ENCODE data around the gene HOXC9.

The HOXC9 gene

DNA sequence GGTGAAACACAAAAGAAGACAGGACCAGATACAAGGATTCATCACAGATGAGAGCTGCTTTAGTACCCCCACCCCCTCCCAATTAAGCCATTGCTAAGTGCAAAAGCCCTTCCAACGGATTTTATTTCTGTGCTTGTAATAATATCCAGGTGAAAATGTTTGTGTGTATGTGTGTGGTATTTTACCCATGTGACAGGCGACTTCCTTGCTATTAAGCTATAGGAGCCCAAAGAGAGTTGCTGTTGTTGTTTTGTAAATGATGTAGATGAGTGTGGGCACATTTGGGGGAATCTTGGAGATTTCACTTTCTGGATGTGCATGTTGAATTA, 50.5 kb downstream of the HOXC9 start:
- no peak overlapping the region for H3K27ac ChIP-seq (ENCODE audit: low read depth, low read length, poor library complexity, severe bottlenecking)
- H4K20me1 ChIP-seq (ENCODE audit: insufficient read depth, low read length) = no peaks in the 10 kb centered on the region
- H3K4me2 ChIP-seq (ENCODE audit: low read length) = no peak overlapping the region
- no peak overlapping the region for H3K4me3 ChIP-seq (ENCODE audit: low read depth, low read length, poor library complexity, severe bottlenecking)
- H3K9ac ChIP-seq (ENCODE audit: low read length) = no peak overlapping the region
- no peaks in the 10 kb centered on the region for H3K9me3 ChIP-seq (ENCODE audit: low read length)
- H2AFZ ChIP-seq (ENCODE audit: low read length) = no peak overlapping the region
- H3K4me1 ChIP-seq (ENCODE audit: insufficient read depth, low read length, severe bottlenecking) = peaks cover 30% of the 10 kb centered on the region
- no peaks in the 10 kb centered on the region for H3K27me3 ChIP-seq (ENCODE audit: insufficient read depth, low read length)
- H3K9me2 ChIP-seq (ENCODE audit: low read depth, low read length) = no peaks in the 10 kb centered on the region
- no peaks in the 10 kb centered on the region for H3K36me3 ChIP-seq (ENCODE audit: insufficient read depth, low read length)
- no peak for TF ChIP-seq EZH2 (IDR thresholded peaks at IDR 0.05; ENCODE audit: borderline replicate concordance, low read length)
- TF ChIP-seq, protein P1, sequence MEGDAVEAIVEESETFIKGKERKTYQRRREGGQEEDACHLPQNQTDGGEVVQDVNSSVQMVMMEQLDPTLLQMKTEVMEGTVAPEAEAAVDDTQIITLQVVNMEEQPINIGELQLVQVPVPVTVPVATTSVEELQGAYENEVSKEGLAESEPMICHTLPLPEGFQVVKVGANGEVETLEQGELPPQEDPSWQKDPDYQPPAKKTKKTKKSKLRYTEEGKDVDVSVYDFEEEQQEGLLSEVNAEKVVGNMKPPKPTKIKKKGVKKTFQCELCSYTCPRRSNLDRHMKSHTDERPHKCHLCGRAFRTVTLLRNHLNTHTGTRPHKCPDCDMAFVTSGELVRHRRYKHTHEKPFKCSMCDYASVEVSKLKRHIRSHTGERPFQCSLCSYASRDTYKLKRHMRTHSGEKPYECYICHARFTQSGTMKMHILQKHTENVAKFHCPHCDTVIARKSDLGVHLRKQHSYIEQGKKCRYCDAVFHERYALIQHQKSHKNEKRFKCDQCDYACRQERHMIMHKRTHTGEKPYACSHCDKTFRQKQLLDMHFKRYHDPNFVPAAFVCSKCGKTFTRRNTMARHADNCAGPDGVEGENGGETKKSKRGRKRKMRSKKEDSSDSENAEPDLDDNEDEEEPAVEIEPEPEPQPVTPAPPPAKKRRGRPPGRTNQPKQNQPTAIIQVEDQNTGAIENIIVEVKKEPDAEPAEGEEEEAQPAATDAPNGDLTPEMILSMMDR (IDR thresholded peaks at IDR 0.05; ENCODE audit: low read length) = no peak
- H3K79me2 ChIP-seq (ENCODE audit: insufficient read depth, low read length) = no peaks in the 10 kb centered on the region
- H3F3A ChIP-seq (ENCODE audit: insufficient read depth, low read length) = no peaks in the 10 kb centered on the region

DNA sequence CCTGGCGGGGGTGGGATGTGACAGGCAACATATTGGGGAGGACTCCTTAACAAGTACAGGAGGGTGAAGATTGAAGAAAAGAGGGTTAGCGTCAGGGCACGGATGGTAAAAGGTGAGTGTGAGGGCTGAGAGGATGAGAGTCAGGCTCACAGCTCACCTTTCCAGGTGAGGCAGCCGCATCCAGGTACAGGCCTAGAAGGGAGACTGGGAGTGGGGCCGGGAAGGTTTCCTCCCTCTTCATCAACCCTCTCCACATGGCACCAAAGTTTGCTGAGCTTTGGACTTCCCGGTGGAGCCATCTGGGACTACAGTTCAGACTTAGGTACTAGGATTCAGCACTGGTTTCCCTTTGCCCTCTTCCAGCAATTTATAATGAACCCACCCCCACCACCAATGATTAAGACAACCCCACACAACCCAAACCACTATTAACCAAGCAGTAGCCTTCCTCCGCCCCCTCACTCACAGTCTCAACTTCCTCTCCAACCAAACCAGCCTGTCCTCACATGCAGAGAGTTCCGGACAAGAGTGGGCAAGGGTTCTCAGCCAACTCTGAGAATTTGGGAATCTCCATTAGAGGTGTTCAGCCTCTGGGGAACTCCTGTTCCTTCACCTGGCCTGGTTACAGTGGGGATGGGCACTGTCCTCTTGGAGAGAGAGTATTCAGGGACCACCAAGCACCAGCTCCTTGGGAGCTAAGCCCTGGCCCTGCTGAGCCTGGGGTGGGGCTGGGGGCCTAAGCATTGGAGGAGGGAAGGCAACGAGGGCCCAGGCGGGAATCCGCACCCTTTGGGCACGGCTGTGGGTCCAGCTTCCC, 51.3 kb downstream of the HOXC9 start:
- no peaks in the 10 kb centered on the region for H4K20me1 ChIP-seq (ENCODE audit: insufficient read depth, low read length)
- H3F3A ChIP-seq (ENCODE audit: insufficient read depth, low read length) = no peaks in the 10 kb centered on the region
- H3K9me3 ChIP-seq (ENCODE audit: low read length) = no peaks in the 10 kb centered on the region
- no peaks in the 10 kb centered on the region for H3K27me3 ChIP-seq (ENCODE audit: insufficient read depth, low read length)
- no peak for TF ChIP-seq EZH2 (IDR thresholded peaks at IDR 0.05; ENCODE audit: borderline replicate concordance, low read length)
- TF ChIP-seq, protein P1 (IDR thresholded peaks at IDR 0.05; ENCODE audit: low read length) = no peak
- no peak overlapping the region for H2AFZ ChIP-seq (ENCODE audit: low read length)
- no peaks in the 10 kb centered on the region for H3K9me2 ChIP-seq (ENCODE audit: low read depth, low read length)
- H3K4me3 ChIP-seq (ENCODE audit: low read depth, low read length, poor library complexity, severe bottlenecking) = no peak overlapping the region
- no peak overlapping the region for H3K9ac ChIP-seq (ENCODE audit: low read length)
- H3K4me1 ChIP-seq (ENCODE audit: insufficient read depth, low read length, severe bottlenecking) = peaks cover 31% of the 10 kb centered on the region
- H3K79me2 ChIP-seq (ENCODE audit: insufficient read depth, low read length) = no peaks in the 10 kb centered on the region
- H3K36me3 ChIP-seq (ENCODE audit: insufficient read depth, low read length) = no peaks in the 10 kb centered on the region
- H3K4me2 ChIP-seq (ENCODE audit: low read length) = peak overlapping the region; percentile 81; the same call in 1 of the 2 replicates
- H3K27ac ChIP-seq (ENCODE audit: low read depth, low read length, poor library complexity, severe bottlenecking) = no peak overlapping the region

DNA sequence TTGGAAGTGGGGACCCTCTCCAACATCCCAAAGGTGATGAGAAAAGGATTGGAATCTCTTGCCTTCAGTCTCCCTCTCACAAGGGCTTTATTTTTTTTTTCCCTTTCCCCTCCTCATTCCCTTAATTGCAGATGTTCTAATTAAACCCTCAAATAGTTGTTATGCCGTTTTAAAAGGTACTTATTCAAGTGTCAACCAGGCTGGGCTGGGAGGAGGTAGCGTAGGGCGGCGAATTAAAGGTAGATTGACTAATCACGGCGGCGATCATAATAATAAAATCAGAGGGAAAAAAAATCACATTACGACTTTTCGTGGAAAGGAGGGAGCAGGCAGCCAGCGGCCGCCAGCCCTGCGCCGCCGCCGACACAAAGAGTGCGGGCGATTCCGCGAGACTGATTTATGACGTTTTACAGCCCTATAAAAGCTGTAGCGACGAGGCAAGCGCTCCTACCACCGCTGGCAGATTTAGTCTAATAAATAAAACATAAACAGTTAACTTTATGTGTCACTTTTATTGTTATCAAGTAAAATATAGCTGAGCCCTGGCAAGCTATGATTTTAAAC, 52.0 kb downstream of the HOXC9 start:
- Histone ChIP-seq H3K36me3 (ENCODE audit: insufficient read depth, low read length) (no peaks in the 10 kb centered on the region), H3K4me3 (ENCODE audit: low read depth, low read length, poor library complexity, severe bottlenecking) (peak overlapping the region; percentile 77), H3K27ac (ENCODE audit: low read depth, low read length, poor library complexity, severe bottlenecking) (no peak overlapping the region), H3K79me2 (ENCODE audit: insufficient read depth, low read length) (no peaks in the 10 kb centered on the region), H2AFZ (ENCODE audit: low read length) (no peak overlapping the region), H3K4me2 (ENCODE audit: low read length) (peak overlapping the region; percentile 81; the same call in 1 of the 2 replicates), H3K27me3 (ENCODE audit: insufficient read depth, low read length) (no peaks in the 10 kb centered on the region), H3K4me1 (ENCODE audit: insufficient read depth, low read length, severe bottlenecking) (peaks cover 31% of the 10 kb centered on the region), H3K9ac (ENCODE audit: low read length) (no peak overlapping the region), H3K9me3 (ENCODE audit: low read length) (no peaks in the 10 kb centered on the region), H3F3A (ENCODE audit: insufficient read depth, low read length) (no peaks in the 10 kb centered on the region), H3K9me2 (ENCODE audit: low read depth, low read length) (no peaks in the 10 kb centered on the region), H4K20me1 (ENCODE audit: insufficient read depth, low read length) (no peaks in the 10 kb centered on the region)
- TF ChIP-seq, protein P1 (IDR thresholded peaks at IDR 0.05; ENCODE audit: low read length) = no peak
- no peak for TF ChIP-seq EZH2 (IDR thresholded peaks at IDR 0.05; ENCODE audit: borderline replicate concordance, low read length)

All from OCI-LY1 (cell line).